OCI-LY1 (cell line): ENCODE measurements around the gene CTAGE4.
"Not testable (repeated sequence)": the region's sequence is repeated elsewhere in the genome, so short reads cannot be mapped to it uniquely, and the experiment has no call there.

Source experiments
- H2AFZ ChIP-seq: fragments of 200-600 bp; sonication (generic), shearing (Covaris generic); 2 replicates; pipeline ENCODE4 v1.6.0; 2014; ENCODE audit warnings: antibody characterized with exemption, mild to moderate bottlenecking, low read length
- H3F3A ChIP-seq: fragments of 200-600 bp; sonication (generic), shearing (Covaris generic); 2 replicates; pipeline ENCODE4 v1.6.0; 2014; ENCODE audit warnings: mild to moderate bottlenecking, antibody characterized with exemption, low read length, moderate library complexity; ENCODE audit not compliant: insufficient read depth
- H3K27ac ChIP-seq: fragments of 200-600 bp; sonication (generic); 2 replicates; pipeline ENCODE4 v1.5.1; 2014; ENCODE audit warnings: low read length, mixed run types, mild to moderate bottlenecking, low read depth; ENCODE audit not compliant: poor library complexity, severe bottlenecking
- H3K27me3 ChIP-seq: fragments of 200-600 bp; sonication (generic); 2 replicates; pipeline ENCODE4 v1.6.0; 2014; ENCODE audit warnings: antibody characterized with exemption, mild to moderate bottlenecking, low read length, moderate library complexity; ENCODE audit not compliant: insufficient read depth
- H3K36me3 ChIP-seq: fragments of 200-600 bp; sonication (generic); 2 replicates; pipeline ENCODE4 v1.6.1; 2014; ENCODE audit warnings: mild to moderate bottlenecking, antibody characterized with exemption, low read length, moderate library complexity, mixed read lengths; ENCODE audit not compliant: insufficient read depth
- H3K4me1 ChIP-seq: fragments of 200-600 bp; sonication (generic); 2 replicates; pipeline ENCODE4 v1.5.1; 2014; ENCODE audit warnings: mild to moderate bottlenecking, low read length, moderate library complexity; ENCODE audit not compliant: insufficient read depth, severe bottlenecking
- H3K4me2 ChIP-seq: fragments of 200-600 bp; sonication (generic), shearing (Covaris generic); 2 replicates; pipeline ENCODE4 v1.6.1; 2014; ENCODE audit warnings: low read length
- H3K4me3 ChIP-seq: fragments of 200-600 bp; sonication (generic); 2 replicates; pipeline ENCODE4 v1.5.1; 2014; ENCODE audit warnings: low read length, low read depth, mild to moderate bottlenecking, mixed read lengths; ENCODE audit not compliant: poor library complexity, severe bottlenecking
- H3K79me2 ChIP-seq: fragments of 200-600 bp; shearing (Covaris generic); 2 replicates; pipeline ENCODE4 v1.6.1; 2016; ENCODE audit warnings: mixed run types, low read length, mixed read lengths; ENCODE audit not compliant: insufficient read depth
- H3K9ac ChIP-seq: fragments of 200-600 bp; sonication (generic), shearing (Covaris generic); 2 replicates; pipeline ENCODE4 v1.6.1; 2014; ENCODE audit warnings: mild to moderate bottlenecking, low read length, mixed read lengths
- H3K9me2 ChIP-seq: fragments of 200-600 bp; sonication (generic), shearing (Covaris generic); 2 replicates; pipeline ENCODE4 v1.6.1; 2014; ENCODE audit warnings: low read depth, mild to moderate bottlenecking, low read length, mixed read lengths
- H3K9me3 ChIP-seq: fragments of 200-600 bp; shearing (Covaris generic); 2 replicates; pipeline ENCODE4 v1.6.1; 2014; ENCODE audit warnings: low read length, mixed read lengths
- H4K20me1 ChIP-seq: fragments of 200-600 bp; sonication (generic), shearing (Covaris generic); 2 replicates; pipeline ENCODE4 v1.6.0; 2016; ENCODE audit warnings: mild to moderate bottlenecking, low read length; ENCODE audit not compliant: insufficient read depth
- CTCF ChIP-seq: fragments of 200-600 bp; sonication (generic), shearing (Covaris generic); IDR thresholded peaks from 2 replicates; pipeline ENCODE4 v1.5.1; 2017; ENCODE audit warnings: mild to moderate bottlenecking, antibody characterized with exemption, low read length, moderate library complexity, mixed read lengths
- EZH2 ChIP-seq: fragments of 200-600 bp; sonication (generic), shearing (Covaris generic); IDR thresholded peaks from 2 replicates; pipeline ENCODE4 v1.8.0; 2017; ENCODE audit warnings: borderline replicate concordance, mixed run types, mild to moderate bottlenecking, antibody characterized with exemption, low read length, moderate library complexity, mixed read lengths

The CTAGE4 gene

GRCh38 chr7:144158861-144159260 lies 24.4 kb upstream of the CTAGE4 start:
- Histone ChIP-seq H3K79me2 (no peaks in the 10 kb centered on the region), H4K20me1 (no peaks in the 10 kb centered on the region), H3K27ac (no peak overlapping the region), H3K4me3 (no peak overlapping the region), H3K27me3 (no peaks in the 10 kb centered on the region), H3K9ac (no peak overlapping the region), H3K4me2 (no peak overlapping the region), H3K9me3 (no peaks in the 10 kb centered on the region), H3K36me3 (no peaks in the 10 kb centered on the region), H3K9me2 (no peaks in the 10 kb centered on the region), H2AFZ (no peak overlapping the region), H3F3A (no peaks in the 10 kb centered on the region), H3K4me1 (no peaks in the 10 kb centered on the region)
- no peak for TF ChIP-seq CTCF
- no peak for TF ChIP-seq EZH2

GRCh38 chr7:144164784-144165183 lies 18.5 kb upstream of the CTAGE4 start:
- Histone ChIP-seq H2AFZ (no peak overlapping the region), H3K79me2 (no peaks in the 10 kb centered on the region), H3K27ac (no peak overlapping the region), H3K4me1 (no peaks in the 10 kb centered on the region), H4K20me1 (no peaks in the 10 kb centered on the region), H3K4me3 (no peak overlapping the region), H3K9me2 (no peaks in the 10 kb centered on the region), H3K27me3 (no peaks in the 10 kb centered on the region), H3K9ac (no peak overlapping the region), H3K4me2 (no peak overlapping the region), H3K9me3 (no peaks in the 10 kb centered on the region), H3K36me3 (no peaks in the 10 kb centered on the region), H3F3A (no peaks in the 10 kb centered on the region)
- TF ChIP-seq EZH2 (no peak), CTCF (no peak)

- H3K79me2 ChIP-seq, H3F3A ChIP-seq, H3K4me1 ChIP-seq, H2AFZ ChIP-seq, H4K20me1 ChIP-seq, H3K9me3 ChIP-seq, H3K27me3 ChIP-seq, H3K4me3 ChIP-seq, H3K36me3 ChIP-seq, H3K27ac ChIP-seq, H3K9ac ChIP-seq, H3K9me2 ChIP-seq, H3K4me2 ChIP-seq: not testable (repeated sequence)
Observed at GRCh38 chr7:144171594-144172350, 11.5 kb upstream of the CTAGE4 start.

- Histone ChIP-seq H3K4me1 (no peaks in the 10 kb centered on the region), H3K4me3 (no peak overlapping the region), H3K9me3 (no peaks in the 10 kb centered on the region), H3K36me3 (no peaks in the 10 kb centered on the region), H3K4me2 (no peak overlapping the region), H3K9me2 (no peaks in the 10 kb centered on the region), H3K9ac (no peak overlapping the region), H3K79me2 (no peaks in the 10 kb centered on the region), H3K27me3 (no peaks in the 10 kb centered on the region), H3K27ac (no peak overlapping the region), H3F3A (no peaks in the 10 kb centered on the region), H2AFZ (no peak overlapping the region), H4K20me1 (no peaks in the 10 kb centered on the region)
- TF ChIP-seq EZH2 (no peak), CTCF (no peak)
Observed at GRCh38 chr7:144174613-144175012, 8.7 kb upstream of the CTAGE4 start.
